ENCODE results near the gene LRG1. TPM values are rescaled to one million over a fixed set of nuclear protein-coding genes. Genes with fewer than 3 reads are reported as not detected.

The LRG1 gene
- total and polyA plus RNA-seq, 2 of the 13 experiments (the other 11 are each of a cell fraction or from before 2014, with no cell fraction given), result 12.0 to 39.3 TPM

DNA sequence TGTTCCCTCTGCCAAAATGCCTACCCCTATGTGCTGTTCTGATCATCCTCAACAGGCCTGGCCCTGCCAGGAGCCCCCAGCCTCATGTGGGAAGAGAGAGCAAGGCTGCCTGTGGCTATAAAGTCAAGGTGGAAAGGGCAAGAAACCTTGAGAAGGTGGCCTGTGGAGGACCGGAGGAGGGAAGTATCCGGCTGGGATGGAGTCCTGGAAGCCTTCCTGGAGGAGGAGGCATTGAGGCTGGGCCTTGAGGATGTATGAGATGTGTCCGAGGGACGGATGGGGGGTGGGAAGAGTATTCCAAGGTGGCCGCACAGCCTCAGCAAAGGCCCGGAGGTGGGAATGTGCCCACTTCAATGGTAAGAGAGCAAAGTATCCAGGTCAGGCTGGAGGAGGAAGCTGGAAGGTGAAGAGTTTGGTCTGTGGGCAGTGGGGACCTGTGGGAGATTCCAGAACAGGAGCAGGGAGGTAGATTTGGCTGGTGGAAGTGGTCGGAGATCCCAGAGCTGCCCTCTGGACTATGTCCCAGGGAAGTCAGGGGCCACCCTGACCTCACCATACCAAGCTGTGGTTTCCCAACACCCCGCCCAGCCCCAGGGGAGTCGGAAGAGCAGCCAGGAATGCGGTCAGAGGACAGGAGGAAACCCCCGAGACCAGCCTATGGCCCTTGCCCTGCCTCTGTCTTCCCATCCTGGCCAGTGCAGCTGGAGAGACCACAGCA lies 18.5 kb downstream of the LRG1 start (continued):
- TF ChIP-seq GABPA (IDR thresholded peaks at IDR 0.05; ENCODE audit: low read depth, low read length) (no peak), GABPA (CRISPR knock-in tag; IDR thresholded peaks at IDR 0.05; ENCODE audit: low read depth) (no peak), TAF1 (CRISPR knock-in tag; IDR thresholded peaks at IDR 0.05) (no peak), RFX3 (CRISPR knock-in tag; IDR thresholded peaks at IDR 0.05) (no peak), NAIF1 (CRISPR knock-in tag; IDR thresholded peaks at IDR 0.05; ENCODE audit: borderline replicate concordance) (no peak), MED13 (CRISPR knock-in tag; IDR thresholded peaks at IDR 0.05) (no peak), KDM2A (CRISPR knock-in tag; IDR thresholded peaks at IDR 0.05; ENCODE audit: borderline replicate concordance, low read depth) (peak; percentile 26; the same call in 1 of the 2 replicates), MYC (CRISPR knock-in tag; IDR thresholded peaks at IDR 0.05; ENCODE audit: borderline replicate concordance) (peak; percentile 50; the same call in 1 of the 2 replicates), SIX1 (CRISPR knock-in tag; IDR thresholded peaks at IDR 0.05; ENCODE audit: borderline replicate concordance) (no peak), CEBPB (IDR thresholded peaks at IDR 0.05; ENCODE audit: borderline replicate concordance, low read depth, low read length) (peak; percentile 76), ZNF7 (CRISPR knock-in tag; IDR thresholded peaks at IDR 0.05) (no peak), ZNF329 (CRISPR knock-in tag; IDR thresholded peaks at IDR 0.05; ENCODE audit: low read depth) (no peak), ZGPAT (CRISPR knock-in tag; IDR thresholded peaks at IDR 0.05) (peak; percentile 47), ZNF446 (CRISPR knock-in tag; IDR thresholded peaks at IDR 0.05) (no peak), ZNF569 (CRISPR knock-in tag; IDR thresholded peaks at IDR 0.05; ENCODE audit: borderline replicate concordance) (no peak)
- TF ChIP-seq, protein P1, sequence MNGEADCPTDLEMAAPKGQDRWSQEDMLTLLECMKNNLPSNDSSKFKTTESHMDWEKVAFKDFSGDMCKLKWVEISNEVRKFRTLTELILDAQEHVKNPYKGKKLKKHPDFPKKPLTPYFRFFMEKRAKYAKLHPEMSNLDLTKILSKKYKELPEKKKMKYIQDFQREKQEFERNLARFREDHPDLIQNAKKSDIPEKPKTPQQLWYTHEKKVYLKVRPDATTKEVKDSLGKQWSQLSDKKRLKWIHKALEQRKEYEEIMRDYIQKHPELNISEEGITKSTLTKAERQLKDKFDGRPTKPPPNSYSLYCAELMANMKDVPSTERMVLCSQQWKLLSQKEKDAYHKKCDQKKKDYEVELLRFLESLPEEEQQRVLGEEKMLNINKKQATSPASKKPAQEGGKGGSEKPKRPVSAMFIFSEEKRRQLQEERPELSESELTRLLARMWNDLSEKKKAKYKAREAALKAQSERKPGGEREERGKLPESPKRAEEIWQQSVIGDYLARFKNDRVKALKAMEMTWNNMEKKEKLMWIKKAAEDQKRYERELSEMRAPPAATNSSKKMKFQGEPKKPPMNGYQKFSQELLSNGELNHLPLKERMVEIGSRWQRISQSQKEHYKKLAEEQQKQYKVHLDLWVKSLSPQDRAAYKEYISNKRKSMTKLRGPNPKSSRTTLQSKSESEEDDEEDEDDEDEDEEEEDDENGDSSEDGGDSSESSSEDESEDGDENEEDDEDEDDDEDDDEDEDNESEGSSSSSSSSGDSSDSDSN (CRISPR knock-in tag; IDR thresholded peaks at IDR 0.05), result peak; percentile 43; the same call in 1 of the 2 replicates
- TF ChIP-seq, protein P2, sequence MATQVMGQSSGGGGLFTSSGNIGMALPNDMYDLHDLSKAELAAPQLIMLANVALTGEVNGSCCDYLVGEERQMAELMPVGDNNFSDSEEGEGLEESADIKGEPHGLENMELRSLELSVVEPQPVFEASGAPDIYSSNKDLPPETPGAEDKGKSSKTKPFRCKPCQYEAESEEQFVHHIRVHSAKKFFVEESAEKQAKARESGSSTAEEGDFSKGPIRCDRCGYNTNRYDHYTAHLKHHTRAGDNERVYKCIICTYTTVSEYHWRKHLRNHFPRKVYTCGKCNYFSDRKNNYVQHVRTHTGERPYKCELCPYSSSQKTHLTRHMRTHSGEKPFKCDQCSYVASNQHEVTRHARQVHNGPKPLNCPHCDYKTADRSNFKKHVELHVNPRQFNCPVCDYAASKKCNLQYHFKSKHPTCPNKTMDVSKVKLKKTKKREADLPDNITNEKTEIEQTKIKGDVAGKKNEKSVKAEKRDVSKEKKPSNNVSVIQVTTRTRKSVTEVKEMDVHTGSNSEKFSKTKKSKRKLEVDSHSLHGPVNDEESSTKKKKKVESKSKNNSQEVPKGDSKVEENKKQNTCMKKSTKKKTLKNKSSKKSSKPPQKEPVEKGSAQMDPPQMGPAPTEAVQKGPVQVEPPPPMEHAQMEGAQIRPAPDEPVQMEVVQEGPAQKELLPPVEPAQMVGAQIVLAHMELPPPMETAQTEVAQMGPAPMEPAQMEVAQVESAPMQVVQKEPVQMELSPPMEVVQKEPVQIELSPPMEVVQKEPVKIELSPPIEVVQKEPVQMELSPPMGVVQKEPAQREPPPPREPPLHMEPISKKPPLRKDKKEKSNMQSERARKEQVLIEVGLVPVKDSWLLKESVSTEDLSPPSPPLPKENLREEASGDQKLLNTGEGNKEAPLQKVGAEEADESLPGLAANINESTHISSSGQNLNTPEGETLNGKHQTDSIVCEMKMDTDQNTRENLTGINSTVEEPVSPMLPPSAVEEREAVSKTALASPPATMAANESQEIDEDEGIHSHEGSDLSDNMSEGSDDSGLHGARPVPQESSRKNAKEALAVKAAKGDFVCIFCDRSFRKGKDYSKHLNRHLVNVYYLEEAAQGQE (IDR thresholded peaks at IDR 0.05; ENCODE audit: borderline replicate concordance in 1 of 2, low read depth in 1 of 2, low read length in 2 of 2), result 0 out of 4 replicates have a peak, but pooled peaks of 1 of the 2 experiments have one; percentile 16
- TF ChIP-seq, protein P3, sequence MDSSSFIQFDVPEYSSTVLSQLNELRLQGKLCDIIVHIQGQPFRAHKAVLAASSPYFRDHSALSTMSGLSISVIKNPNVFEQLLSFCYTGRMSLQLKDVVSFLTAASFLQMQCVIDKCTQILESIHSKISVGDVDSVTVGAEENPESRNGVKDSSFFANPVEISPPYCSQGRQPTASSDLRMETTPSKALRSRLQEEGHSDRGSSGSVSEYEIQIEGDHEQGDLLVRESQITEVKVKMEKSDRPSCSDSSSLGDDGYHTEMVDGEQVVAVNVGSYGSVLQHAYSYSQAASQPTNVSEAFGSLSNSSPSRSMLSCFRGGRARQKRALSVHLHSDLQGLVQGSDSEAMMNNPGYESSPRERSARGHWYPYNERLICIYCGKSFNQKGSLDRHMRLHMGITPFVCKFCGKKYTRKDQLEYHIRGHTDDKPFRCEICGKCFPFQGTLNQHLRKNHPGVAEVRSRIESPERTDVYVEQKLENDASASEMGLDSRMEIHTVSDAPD (CRISPR knock-in tag; IDR thresholded peaks at IDR 0.05), result no peak
- TF ChIP-seq, protein P4, sequence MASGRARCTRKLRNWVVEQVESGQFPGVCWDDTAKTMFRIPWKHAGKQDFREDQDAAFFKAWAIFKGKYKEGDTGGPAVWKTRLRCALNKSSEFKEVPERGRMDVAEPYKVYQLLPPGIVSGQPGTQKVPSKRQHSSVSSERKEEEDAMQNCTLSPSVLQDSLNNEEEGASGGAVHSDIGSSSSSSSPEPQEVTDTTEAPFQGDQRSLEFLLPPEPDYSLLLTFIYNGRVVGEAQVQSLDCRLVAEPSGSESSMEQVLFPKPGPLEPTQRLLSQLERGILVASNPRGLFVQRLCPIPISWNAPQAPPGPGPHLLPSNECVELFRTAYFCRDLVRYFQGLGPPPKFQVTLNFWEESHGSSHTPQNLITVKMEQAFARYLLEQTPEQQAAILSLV (CRISPR knock-in tag; IDR thresholded peaks at IDR 0.05; ENCODE audit: borderline replicate concordance), result no peak
